Activated CD4-positive, alpha-beta T cell treated with anti-CD3 and anti-CD28 coated beads, Interleukin-2, amount 50 U/mL, for 24 hours (primary cell): Measurements from ENCODE around the gene ARHGAP23.

ENCODE experiments used
- DNase-seq, 2 donors: peaks; one replicate each; pipeline ENCODE4 v3.0.0-alpha.2; 2020; ENCODE audit warnings: low read depth in 1 of 2, low spot score in 1 of 2

ARHGAP23 gene

DNA sequence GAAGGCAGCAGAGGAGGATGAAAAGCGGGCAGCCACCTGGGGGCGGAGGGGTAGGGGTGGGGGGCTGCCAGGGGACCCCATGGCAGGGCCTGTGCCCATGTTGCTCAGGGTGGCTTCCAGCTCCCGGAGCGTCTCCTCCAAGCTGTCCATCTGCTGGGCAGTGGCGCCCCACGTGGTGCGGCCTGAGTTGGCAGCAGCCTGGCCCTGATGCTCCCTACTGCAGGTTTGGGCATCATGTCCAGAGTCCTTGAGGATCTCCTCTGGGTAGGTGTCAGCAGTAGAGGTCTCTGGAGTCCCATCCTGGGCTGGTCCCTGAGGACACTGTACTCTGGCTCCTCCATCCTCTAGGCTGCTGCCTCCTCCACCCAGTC lies 116.6 kb downstream of the ARHGAP23 start:
- no peak for DNase-seq

DNA sequence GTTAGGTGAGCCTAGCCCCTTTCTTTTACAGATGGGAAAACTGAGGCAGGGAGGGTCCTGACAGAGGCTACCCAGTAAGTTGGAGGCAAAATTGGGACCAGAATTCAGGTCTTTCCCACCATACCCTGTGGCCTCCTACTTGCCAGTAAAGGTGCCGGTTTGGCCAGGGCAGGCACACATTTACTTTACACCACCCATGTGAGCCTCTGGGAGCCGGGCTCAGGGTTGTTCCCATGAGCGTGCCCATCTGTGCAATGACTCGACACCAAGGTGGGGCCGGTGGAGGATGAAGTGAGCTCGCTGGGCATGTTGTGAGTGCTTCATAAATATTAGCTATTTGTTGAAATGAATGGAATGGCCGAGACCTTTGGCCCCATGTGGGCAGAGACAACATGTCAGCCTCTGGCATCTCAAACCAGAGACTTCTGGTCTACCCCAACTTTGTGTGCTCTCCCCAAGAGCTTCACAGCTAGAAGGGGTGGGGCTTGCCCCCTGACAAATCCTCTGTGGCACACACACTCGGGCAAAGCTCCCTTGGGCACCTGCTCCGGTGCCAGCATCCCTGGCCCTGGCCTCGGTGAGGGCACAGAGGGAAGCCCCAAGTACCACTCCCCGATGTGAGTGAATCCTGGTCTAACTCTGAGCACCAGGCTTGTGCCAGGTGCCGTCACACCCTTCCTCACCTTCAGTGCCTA lies 117.4 kb downstream of the ARHGAP23 start:
- DNase-seq = no peak

DNA sequence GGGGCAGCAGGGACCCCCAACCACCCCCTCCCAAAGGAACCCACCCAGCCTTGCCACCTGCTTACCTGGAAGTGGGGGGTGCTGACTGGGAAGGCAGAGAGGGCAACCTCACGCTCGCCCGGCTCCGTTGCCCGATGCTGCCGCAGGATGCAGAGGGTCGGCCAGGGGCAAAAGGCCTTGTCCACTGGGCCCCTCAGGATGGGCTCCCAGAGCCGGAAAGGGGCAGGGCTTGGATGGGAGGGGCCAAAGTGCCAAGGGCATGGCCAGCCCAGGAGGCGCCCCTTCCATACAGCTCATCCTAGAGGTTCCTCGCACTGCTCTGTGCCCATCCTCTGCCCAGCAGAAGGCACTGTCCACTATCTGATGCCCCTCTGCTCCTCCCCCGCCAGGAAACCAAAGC lies 118.1 kb downstream of the ARHGAP23 start:
- DNase-seq = no peak

DNA sequence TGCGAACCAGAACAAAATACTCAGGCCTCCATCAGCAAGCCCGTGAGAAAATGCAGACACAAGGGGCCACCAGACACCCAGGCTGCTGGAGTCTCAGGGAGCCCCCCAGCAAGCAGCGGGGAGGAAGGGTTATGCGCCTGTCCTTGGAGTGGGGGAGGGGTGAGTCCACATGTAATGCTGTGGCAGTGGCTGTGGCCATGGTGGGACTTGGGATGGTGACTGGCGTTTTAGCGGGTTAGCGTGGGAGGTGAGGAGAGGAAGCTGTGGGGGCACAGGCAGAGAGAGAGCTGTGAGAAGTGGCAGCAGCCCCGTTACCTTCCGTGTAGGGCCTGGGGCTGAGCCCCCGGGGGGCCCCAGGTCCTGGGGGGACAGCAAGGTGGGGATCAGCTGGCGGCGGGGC lies 119.2 kb downstream of the ARHGAP23 start:
- no peak for DNase-seq

DNA sequence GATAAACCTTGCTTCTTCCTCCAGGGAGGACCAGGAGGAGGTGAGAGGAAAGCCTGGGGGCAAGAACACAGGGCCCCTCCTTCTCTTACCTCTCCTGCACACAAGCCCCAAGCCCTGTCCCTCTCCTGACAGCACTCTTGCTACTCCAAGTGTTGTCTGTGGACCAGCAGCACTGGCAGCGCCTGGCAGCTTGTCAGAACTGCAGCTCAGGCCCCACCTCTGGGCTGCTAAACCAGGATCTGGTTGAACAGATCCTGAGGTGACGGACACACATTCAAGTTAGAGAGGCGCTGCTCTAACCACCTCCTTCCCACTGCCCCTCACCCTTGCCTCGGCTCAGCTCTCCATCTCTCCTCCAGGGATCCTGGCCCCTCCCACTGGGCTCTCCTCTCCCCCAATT lies 121.0 kb downstream of the ARHGAP23 start:
- no peak for DNase-seq

DNA sequence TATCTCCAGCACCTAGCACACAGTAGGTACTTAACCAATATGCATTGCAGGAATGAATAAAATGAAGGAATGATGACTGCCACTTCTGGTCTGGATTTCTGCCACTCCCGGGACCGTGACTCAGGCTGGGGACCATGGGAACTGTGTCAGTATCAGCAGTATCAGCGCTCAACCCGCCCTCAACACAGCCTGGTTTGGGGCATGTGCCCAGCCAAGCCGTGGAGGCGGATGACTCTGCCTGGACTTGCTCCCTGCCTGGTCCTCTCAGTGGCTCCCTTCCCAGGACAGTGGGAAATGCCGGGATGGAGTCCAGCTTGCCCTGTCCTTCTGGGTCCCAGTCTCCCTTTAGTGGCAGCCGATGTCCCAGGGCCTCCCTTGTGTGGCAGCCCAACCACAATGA lies 122.4 kb downstream of the ARHGAP23 start:
- no peak for DNase-seq

DNA sequence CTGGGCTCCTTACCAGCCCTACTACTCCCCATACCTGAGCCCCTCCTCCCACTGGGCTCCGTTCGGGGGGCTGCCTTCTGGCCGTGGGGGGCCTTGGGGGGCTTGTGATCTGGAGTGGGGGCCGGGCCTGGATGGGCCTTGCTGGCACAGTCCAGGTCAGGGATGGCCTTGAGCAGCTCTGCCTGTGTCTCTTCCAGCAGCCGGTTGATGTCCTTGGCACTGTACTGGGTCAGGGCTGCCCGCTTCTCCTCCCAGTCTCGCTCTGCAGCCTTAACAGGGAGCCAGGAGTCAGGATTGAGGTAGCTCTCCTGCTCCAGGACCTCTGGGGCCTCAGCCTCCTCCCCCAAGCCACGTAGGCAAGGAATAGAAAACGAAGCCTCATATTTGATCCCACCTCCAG lies 122.9 kb downstream of the ARHGAP23 start:
- no peak for DNase-seq

DNA sequence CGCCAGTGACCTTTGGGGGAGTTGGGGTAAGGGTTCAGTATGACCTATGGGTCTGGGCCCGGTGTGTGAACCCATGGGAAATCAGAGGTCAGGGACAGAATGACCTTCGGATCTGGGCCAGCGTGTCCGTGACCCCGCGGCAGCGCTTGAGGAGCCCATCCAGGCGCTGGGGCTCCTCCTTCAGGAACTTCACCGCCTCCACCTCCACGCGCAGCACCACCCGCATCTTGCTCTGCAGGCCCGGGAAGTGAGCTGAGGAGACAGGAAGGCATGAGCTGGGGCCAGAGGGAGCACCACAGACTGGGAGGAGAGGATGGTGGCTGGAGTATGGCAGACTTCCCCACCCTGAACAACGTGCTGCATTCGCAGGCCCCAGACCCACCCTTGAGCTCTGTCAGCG lies 124.1 kb downstream of the ARHGAP23 start:
- DNase-seq = no peak

DNA sequence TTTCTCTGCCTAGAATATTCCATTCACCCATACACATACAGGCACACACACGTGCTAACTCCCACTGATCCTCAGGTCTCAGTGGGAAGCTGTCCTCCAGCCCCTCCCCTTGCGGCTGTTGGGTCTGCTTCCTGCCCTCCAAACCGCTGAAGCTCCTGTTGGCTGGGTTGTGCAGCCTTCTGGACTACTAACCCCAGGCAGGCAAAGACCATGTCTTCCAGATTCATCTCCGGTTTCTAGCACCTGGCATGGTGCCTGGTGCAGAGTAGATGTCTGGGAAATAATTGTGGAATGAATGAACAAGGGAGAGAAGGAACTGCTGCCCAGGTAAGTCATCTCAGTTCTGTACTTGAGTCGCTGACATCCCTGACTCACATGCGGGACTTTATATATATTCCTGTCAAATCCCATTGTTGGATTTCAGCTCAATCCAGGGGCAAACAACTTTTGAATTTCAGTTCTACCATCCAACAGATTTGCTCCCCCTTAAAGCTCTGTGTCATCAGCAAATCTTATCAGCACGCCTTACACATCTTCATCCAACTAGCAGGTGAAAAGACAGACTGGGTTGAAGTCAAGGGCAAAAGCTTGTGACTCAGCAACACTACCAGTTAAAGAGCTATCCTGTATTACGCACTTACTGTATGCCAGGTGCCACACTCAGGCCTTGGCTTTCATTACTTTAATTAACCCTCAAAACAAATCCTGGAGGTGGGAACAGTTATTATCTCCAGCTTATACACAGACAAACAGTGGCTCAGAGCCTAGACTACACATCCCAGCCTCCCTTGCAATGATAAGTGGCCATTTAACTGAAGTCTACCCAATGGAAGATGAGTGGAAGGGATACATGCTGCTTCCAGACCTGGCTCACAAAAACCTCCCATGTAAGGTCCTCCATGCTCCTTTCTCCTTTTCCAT lies 126.4 kb downstream of the ARHGAP23 start:
- DNase-seq = no peak

DNA sequence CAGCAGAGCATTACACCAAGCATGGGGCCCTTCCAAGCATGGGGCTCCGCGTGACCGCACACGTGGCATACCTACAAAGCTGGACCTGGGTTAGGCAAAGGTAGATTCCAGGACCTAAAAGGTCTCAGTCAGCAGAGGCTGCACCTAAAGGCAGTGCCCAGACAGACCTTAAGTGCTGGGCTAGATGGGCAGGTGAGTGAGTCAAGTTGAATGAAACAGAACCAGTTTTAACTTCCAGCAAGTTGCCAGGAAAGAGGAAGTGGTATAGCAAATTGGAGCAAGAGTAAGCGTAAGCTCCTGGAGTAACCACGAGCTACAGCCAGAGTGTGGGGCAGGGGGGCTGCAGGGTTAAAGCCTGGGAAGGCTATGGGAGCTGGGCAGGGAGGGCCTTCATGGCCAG lies 128.0 kb downstream of the ARHGAP23 start:
- no peak for DNase-seq

DNA sequence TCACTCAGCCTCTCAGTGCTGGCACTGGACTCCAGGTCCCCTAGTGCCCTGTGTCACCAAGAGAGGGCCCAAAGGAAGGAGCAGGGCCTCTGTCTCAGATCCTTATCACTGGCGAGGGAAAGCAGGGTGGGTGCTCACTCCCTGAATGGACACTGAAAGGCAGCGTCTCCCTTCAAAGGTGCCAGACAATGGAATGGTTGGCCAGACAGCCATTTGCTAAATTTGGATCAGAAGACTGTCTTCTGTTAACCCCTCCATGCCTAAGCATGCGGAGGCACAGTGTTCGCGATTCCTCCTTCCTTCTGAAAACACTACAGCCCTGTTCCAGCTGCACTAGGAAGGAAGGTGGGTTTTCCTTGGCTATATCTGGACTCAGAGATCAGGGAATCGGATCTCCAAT lies 129.1 kb downstream of the ARHGAP23 start:
- DNase-seq = no peak

DNA sequence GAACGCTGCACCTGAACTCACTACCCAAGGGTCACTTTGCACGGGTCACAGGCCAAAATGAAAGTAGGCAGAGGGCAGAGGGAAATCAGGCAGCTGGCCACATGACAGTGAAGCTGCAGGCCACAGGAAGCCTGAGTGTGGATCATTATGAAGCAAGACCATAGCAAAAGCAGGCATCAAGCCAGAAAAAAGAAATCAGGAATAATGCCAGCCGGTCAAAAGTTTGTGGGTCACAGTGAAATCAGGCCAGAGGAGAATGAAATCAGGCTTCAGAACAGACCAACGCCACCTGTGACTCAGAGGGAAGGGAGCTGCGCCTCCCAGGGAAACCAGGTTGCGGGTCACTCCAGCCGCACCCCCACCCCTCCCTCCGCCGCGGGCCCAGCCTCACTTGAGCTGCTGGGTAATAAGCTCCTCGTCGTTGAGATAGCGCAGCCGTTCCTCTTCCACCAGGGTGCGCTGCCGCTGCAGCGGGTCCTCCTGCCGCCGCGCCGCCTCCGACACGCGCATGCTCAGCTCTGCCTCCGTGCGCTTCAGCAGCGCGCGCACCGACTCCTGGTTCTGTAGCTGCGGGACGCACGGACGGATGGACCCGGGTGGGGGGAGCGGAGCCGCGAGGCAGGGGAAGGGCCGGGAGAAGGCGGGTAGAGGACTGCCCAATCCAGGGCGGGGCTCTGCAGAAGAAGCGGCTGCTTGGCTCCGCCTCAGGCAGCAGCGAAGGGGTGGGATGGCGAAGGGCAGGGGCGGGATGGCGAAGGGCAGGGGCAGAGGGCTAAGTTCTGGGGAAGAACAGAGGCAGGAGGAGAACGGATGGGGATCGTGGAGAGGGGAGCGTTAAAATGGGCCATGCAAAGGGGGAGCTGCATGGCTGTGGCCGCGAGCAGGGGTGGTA lies 129.8 kb downstream of the ARHGAP23 start:
- peak; percentile 83 to 84 for DNase-seq

DNA sequence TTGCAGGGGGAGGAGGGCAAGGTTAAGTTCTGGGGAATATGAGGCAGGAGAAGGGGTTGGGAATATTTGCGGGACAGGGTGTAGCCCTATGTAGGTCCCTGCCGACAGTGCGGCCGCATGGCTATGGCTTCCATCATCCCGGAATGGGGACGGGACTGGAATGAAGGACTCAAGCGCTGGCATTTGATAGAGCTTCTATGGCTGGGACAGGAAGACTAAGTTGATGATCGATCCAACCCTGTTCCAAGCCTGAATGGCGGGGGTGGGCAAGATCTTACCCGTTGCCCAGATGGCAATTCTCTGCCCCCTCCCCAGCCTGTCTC lies 130.4 kb downstream of the ARHGAP23 start:
- no peak for DNase-seq

DNA sequence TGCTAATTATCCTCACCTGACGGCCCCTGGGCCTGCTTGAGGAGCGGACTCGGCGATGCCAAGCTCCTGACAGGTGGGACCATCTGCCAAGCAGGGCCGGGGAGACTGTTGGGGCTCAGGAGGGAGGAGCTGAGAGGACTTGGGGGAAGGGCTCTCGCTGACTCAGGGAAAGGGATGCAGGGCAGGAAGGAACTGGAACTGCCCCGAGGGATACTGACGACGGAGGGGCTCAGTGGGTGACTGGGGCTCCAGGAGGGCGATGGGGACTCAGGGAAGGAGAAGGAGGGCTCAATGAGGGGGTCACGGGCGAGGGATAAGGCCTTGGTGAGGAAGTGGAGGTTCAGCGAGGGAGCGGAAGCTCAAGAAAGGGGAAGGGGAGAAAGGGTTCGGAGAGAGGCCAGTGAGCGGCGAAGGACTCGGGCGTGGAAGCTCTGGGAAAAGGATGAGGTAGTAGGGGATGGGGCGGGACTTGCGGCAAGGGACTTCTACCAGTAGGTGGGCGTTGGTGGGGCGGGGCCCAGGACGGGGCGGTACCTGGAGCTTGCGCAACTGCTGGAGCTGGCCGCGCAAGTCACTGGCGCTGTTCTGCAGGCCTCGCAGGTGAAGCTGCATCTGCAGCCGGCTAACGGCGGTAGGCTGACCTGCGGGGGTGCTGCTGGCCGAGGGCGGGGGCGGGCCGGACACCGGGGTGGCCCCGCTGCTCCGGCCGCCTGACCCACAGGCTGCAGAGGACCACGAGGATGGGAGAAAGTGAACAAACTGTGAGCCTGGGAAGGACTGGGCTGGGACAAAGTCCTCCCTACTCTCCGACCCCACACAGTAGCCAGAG lies 131.0 kb downstream of the ARHGAP23 start:
- peak; percentile 80 to 86 for DNase-seq

DNA sequence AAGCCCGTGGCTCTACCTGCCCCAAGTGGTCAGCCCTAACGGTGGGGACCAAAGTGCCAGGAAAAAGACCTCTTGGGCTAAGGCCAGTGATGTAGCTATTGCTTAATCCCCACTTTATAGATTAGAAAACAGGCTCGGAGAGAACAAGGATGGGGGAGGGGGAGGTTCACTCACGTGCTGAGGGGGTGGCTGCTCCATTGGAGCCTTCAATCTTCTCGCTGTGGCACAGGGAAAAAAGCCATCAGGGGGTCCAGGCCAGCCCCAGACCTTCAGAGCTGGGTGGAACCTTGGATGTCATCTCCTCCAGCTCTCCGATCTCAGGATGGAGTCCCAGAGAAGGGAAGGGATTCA lies 131.6 kb downstream of the ARHGAP23 start:
- no peak for DNase-seq

DNA sequence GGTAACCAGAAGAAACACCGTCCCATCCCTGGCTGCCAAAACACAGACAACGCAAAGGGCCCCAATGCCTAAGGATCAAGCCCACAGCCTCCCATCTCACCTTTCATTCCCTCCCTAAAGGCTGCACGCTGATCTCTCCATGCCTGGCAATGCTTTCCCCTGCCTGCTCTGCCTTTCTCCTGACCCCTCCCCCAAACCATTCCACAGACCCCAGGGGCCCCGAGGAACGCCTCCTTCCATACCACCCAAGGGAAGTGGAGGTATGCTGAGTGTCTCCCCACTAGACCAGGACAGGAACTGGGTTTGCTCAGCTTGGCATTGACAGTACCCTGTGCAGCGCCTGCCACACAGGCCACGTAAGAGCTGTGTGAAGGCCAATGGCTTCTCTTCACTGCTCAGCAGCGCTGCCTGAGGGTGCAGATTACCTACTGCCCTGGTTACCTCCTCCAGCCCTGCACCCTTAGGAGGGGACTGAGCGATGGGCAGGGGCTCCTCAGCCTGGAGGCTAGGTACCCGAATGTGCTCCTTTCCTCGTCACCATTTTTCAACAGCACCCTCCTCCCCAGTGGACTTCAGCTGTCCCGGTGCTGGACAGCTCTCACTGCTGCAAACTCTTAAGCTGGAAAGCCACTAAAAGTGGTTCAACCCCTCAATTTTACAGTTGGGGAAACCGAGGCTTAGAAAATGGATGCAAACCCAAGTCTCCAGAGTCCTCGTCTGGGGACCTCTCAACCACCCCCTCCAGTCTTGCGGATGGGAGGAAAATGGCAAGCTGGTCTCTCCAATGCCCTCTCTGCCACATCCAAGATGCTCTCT lies 132.4 kb downstream of the ARHGAP23 start:
- no peak for DNase-seq

DNA sequence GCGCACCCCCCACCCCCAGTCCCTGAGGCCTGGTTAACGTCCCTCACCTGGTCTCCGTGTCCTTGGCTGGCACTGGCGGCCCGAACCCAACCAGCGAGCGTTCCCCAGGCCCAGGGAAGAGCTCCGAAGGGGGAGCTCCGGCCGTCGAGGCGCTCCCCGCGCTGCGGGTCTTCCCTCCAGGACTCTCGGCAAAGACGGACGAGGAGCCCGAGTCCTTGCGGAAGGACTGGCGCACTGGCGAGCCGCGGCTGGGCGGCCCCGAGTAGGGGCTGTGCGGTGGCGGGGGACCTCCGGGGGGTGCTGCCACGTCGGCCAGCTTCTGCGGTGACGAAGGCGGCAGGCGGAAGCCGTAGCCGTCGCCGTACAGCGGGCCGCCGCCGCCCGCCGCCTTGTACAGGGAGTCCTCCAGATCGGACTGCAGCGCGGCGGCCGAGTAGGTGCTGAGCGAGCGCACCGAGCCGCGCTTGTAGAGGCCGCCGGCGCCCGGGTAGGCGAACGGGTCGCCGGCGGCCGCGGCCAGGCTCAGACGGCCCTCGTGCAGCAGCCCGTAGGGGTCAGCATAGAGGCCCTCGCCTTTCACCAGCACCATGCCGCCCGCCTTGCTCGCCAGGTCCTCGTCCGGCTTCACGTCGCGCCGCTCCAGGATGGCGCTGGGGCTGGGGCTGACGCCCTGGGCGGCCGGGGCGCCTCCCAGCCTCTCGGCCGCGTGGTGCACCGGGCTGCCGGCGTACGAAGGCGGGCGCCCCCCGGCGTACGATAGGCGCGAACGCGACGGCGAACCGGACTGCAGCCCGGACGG lies 133.4 kb downstream of the ARHGAP23 start:
- no peak for DNase-seq
